LNCAP (cell line): ENCODE measurements around the gene CRYAA.
"Not testable (repeated sequence)": the region's sequence is repeated elsewhere in the genome, so short reads cannot be mapped to it uniquely, and the experiment has no call there.

Experiments
- TF ChIP-seq, protein P1 (sequence below): fragments of 450-650 bp; IDR thresholded peaks from 2 replicates; pipeline ENCODE4 v1.5.1; 2017; ENCODE audit warnings: mild to moderate bottlenecking

CRYAA gene

DNA sequence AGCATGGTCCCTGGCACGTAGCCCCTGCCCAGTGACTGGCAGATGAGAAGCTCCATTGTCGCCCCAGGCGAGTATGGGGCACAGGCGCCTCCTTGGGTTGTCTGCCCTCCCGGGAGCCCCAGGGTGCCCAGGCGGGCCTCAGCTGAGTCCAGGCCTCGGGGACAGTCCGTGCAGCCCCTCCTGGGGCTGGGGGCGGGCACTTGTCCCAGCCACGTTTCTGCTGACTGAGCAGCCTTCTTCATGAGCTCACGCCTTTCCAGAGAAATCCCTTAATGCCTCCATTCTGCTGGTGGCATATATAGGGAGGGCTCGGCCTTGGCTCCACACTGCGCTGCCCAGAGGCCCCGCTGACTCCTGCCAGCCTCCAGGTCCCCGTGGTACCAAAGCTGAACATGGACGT, at the start of gene CRYAA:
Gene CRYAA (plus strand): TSS at position 301 of the 400 bp plus-strand sequence. CDS start 92 bp downstream, at position 393.
- TF ChIP-seq, protein P1, sequence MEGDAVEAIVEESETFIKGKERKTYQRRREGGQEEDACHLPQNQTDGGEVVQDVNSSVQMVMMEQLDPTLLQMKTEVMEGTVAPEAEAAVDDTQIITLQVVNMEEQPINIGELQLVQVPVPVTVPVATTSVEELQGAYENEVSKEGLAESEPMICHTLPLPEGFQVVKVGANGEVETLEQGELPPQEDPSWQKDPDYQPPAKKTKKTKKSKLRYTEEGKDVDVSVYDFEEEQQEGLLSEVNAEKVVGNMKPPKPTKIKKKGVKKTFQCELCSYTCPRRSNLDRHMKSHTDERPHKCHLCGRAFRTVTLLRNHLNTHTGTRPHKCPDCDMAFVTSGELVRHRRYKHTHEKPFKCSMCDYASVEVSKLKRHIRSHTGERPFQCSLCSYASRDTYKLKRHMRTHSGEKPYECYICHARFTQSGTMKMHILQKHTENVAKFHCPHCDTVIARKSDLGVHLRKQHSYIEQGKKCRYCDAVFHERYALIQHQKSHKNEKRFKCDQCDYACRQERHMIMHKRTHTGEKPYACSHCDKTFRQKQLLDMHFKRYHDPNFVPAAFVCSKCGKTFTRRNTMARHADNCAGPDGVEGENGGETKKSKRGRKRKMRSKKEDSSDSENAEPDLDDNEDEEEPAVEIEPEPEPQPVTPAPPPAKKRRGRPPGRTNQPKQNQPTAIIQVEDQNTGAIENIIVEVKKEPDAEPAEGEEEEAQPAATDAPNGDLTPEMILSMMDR = not testable (repeated sequence)

DNA sequence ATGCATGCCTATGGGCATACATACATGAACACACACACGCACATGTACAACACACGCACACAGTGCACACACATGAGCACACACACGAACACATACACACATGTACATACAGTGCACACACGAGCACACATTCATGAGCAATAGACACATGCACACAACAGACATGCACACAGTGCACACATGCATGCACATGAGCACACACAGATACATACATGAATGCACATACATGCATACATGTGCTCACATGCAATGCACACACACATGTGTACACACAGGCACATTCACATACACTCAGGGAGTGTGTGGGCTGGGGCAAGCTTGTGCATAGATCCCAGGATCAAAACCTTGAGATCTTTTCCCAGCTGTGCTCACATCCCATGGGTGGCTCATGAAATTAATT, 18.9 kb downstream of the CRYAA start:
- TF ChIP-seq, protein P1 = no peak

GRCh38 chr21:43188181-43188580, 19.4 kb downstream of the CRYAA start:
- TF ChIP-seq, protein P1 = no peak

DNA sequence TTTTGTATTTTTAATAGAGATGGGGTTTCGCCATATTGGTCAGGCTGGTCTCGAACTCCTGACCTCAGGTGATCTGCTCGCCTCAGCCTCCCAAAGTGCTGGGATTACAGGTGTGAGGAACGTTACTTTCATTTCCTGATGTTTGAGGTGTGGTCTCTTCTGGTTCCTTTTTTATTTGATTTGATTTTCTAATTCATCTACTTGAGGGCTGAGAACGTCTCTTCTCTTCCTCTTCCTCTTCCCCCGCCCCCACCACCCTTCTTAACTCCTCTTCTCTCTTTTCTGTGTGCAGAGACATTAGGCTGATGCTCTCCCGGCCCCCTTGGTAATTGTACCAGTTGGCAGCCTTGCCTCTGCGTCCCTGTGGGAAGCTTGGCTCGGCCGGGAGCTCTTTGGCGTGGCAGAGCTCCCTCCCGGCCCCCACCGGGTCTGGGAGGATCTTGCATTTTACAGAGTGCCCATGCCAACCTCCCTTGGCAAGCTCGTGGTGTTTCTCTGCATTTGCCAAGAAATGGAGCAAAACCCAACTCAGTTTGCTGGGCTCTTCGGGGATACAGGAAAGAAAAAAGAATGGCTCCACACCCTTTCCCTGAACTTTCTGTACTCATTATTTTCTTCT, 19.9 kb downstream of the CRYAA start:
- TF ChIP-seq, protein P1 = no peak

DNA sequence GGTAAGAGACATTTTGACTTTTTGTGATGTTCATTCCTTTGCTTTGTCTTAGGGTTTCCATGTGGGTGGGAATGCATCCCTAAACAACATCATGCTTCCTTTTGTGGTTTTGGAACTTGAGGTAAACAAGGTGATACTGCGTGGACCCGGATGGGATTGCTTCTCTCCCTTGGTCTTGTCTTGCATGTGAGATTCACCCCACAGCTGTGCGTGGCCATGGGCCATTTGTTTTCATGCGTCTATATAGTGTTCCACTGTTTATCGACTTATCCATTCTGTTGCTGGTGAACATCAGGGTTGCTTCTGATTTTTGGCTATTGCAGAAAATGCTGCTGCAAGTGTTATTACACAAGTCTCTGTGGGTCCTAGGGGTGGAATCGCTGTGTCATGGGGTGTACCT, 21.1 kb downstream of the CRYAA start:
- TF ChIP-seq, protein P1 = no peak

DNA sequence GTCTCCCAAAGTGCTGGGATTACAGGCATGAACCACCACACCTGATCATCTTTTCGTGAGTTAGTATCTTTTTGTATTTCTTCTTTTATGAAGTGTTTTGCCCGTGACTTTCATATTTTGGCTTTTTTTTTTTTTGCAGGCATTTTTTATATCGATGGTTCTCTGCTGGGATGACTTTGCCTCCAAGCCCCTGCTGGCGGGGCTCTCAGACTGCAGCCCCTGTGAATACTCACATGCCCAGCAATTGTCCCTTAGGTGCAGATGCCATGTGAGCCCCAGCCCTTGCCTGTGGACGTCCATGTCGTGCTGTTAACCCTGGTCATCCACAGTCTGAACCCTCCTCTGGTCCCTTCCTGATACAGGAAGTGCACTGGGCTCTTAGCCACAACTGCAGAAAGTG, 21.7 kb downstream of the CRYAA start:
- TF ChIP-seq, protein P1 = no peak

DNA sequence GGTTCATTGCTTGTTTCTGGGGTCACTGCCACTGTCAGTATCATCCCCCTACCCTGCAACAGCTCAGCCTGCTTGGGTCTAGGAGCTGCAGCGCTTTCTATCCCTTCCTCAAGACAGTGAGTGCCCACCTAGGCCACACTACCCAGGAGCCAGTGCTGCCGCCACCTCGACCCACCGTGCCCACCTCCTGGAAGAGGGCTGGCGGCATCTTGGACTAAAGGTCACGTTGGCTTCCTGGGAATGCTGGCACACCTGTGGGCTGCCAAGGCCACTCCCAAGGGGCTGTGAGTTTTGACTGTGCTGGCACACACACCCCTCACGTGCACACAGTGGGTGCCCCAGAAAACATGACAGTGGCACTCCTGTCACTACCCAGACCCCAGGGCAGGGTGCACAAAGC, 22.1 kb downstream of the CRYAA start:
- TF ChIP-seq, protein P1 = no peak

- TF ChIP-seq, protein P1 = no peak
Measured at GRCh38 chr21:43191521-43191920, 22.7 kb downstream of the CRYAA start.
